ENCODE measurements around the gene HOMER1.

DNA sequence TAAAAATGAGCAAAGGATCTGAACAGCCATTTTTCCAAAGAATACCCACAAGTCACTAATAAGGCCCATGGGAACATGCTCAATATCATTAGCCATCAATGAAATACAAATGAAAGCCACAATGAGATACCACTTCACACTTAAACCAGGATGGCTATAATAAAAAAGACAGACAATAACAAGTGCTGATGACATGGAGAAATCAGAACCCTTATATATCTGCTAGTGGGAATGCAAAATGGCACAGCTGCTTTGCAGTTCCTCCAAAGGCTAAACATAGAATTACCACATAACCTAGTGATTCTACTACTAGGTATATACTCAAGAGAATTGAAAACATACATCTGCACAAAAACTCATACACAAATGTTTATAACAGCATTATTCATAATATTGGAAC is 83.7 kb downstream of the HOMER1 start:
- TF ChIP-seq CTCF (IDR thresholded peaks at IDR 0.05) (no peak), POLR2A (IDR thresholded peaks at IDR 0.05) (no peak)
